KMS-11 (cell line): ENCODE measurements around the gene C1QL4.

Experiments used
- H2AFZ ChIP-seq: fragments of 200-600 bp; sonication (generic); 2 replicates; pipeline ENCODE4 v1.6.1; 2016; ENCODE audit warnings: antibody characterized with exemption, mixed run types, low read depth
- H3K27ac ChIP-seq: fragments of 200-600 bp; sonication (generic); 2 replicates; pipeline ENCODE4 v1.6.1; 2016; ENCODE audit warnings: mild to moderate bottlenecking, mixed run types
- H3K27me3 ChIP-seq: fragments of 200-600 bp; sonication (generic); 2 replicates; pipeline ENCODE4 v1.6.1; 2017; ENCODE audit warnings: mild to moderate bottlenecking, low read depth, mixed run types, moderate library complexity; ENCODE audit not compliant: insufficient read depth
- H3K36me3 ChIP-seq: fragments of 200-600 bp; sonication (generic); 2 replicates; pipeline ENCODE4 v1.6.1; 2017; ENCODE audit warnings: mild to moderate bottlenecking, mixed run types; ENCODE audit not compliant: insufficient read depth
- H3K4me1 ChIP-seq: fragments of 200-600 bp; sonication (generic); 2 replicates; pipeline ENCODE4 v1.6.1; 2016; ENCODE audit warnings: mild to moderate bottlenecking, low read depth, mixed run types; ENCODE audit not compliant: poor library complexity, severe bottlenecking
- H3K4me2 ChIP-seq: fragments of 200-600 bp; sonication (generic); 2 replicates; pipeline ENCODE4 v1.7.0; 2016; ENCODE audit warnings: mild to moderate bottlenecking, mixed run types
- H3K4me3 ChIP-seq: fragments of 200-600 bp; sonication (generic); IDR thresholded peaks from 2 replicates; pipeline ENCODE4 v1.6.1; 2017; ENCODE audit warnings: low read depth, low read length, mixed read lengths; ENCODE audit not compliant: insufficient read depth
- H3K79me2 ChIP-seq: fragments of 200-600 bp; sonication (generic); 2 replicates; pipeline ENCODE4 v1.6.1; 2016; ENCODE audit warnings: low read depth, mixed run types; ENCODE audit not compliant: insufficient read depth
- H3K9ac ChIP-seq: fragments of 200-600 bp; sonication (generic); 2 replicates; pipeline ENCODE4 v1.6.1; 2016; ENCODE audit warnings: mild to moderate bottlenecking, mixed run types
- H4K20me1 ChIP-seq: fragments of 200-600 bp; sonication (generic); 2 replicates; pipeline ENCODE4 v1.6.1; 2016; ENCODE audit warnings: mild to moderate bottlenecking, mixed run types; ENCODE audit not compliant: insufficient read depth
- TF ChIP-seq, protein P1 (sequence below): fragments of 200-600 bp; sonication (generic); conservative IDR thresholded peaks from 2 replicates; pipeline ENCODE4 v1.6.1; 2017; ENCODE audit warnings: low read depth, mild to moderate bottlenecking, antibody characterized with exemption, low read length, moderate library complexity, mixed read lengths

C1QL4 gene

DNA sequence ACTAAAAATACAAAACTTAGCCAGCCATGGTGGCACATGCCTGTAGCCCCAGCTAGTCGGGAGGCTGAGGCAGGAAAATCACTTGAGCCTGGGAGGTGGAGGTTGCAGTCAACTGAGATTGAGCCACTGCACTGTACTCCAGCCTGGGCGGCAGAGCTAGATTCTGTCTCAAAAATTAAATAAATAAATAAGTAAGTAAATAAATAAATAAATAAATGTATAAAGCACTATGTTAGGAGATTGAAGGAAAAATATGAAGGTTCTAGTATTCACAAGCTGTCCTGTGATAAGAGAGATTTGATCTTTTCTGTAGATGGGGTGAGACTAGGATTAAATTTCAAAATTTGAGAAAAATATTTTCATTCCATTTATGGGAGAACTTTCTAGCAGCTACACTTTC, 15.4 kb upstream of the C1QL4 start:
- no peak overlapping the region for H2AFZ ChIP-seq
- no peaks in the 10 kb centered on the region for H3K79me2 ChIP-seq
- no peaks in the 10 kb centered on the region for H3K36me3 ChIP-seq
- peaks cover 8% of the 10 kb centered on the region for H3K4me1 ChIP-seq
- no peak overlapping the region for H3K27ac ChIP-seq
- TF ChIP-seq, protein P1, sequence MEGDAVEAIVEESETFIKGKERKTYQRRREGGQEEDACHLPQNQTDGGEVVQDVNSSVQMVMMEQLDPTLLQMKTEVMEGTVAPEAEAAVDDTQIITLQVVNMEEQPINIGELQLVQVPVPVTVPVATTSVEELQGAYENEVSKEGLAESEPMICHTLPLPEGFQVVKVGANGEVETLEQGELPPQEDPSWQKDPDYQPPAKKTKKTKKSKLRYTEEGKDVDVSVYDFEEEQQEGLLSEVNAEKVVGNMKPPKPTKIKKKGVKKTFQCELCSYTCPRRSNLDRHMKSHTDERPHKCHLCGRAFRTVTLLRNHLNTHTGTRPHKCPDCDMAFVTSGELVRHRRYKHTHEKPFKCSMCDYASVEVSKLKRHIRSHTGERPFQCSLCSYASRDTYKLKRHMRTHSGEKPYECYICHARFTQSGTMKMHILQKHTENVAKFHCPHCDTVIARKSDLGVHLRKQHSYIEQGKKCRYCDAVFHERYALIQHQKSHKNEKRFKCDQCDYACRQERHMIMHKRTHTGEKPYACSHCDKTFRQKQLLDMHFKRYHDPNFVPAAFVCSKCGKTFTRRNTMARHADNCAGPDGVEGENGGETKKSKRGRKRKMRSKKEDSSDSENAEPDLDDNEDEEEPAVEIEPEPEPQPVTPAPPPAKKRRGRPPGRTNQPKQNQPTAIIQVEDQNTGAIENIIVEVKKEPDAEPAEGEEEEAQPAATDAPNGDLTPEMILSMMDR, result no peak
- H3K27me3 ChIP-seq, result peaks cover 4% of the 10 kb centered on the region; the same call in 1 of the 2 replicates
- no peak overlapping the region for H3K4me3 ChIP-seq
- no peaks in the 10 kb centered on the region for H4K20me1 ChIP-seq
- H3K4me2 ChIP-seq, result no peak overlapping the region
- no peak overlapping the region for H3K9ac ChIP-seq

DNA sequence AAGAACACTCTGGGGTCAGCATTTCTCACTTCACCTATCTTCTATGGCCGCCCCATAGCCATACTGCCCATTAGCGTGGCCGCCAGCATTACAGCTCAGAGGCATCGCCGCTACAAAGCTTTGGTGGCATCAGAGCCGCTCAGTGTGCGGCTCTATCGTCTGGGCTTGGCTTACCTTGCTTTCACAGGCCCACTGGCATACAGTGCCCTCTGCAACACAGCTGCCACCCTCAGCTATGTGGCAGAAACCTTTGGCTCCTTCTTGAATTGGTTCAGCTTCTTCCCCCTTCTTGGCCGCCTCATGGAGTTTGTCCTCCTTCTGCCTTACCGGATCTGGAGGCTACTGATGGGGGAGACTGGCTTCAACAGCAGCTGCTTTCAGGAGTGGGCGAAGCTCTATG, 12.3 kb upstream of the C1QL4 start:
- TF ChIP-seq, protein P1, result no peak
- Histone ChIP-seq H3K36me3 (no peaks in the 10 kb centered on the region), H3K79me2 (no peaks in the 10 kb centered on the region), H3K27ac (no peak overlapping the region), H3K4me2 (no peak overlapping the region), H2AFZ (no peak overlapping the region), H3K27me3 (peaks cover 33% of the 10 kb centered on the region), H3K4me3 (no peak overlapping the region), H3K4me1 (peaks cover 28% of the 10 kb centered on the region), H4K20me1 (no peaks in the 10 kb centered on the region), H3K9ac (no peak overlapping the region)

DNA sequence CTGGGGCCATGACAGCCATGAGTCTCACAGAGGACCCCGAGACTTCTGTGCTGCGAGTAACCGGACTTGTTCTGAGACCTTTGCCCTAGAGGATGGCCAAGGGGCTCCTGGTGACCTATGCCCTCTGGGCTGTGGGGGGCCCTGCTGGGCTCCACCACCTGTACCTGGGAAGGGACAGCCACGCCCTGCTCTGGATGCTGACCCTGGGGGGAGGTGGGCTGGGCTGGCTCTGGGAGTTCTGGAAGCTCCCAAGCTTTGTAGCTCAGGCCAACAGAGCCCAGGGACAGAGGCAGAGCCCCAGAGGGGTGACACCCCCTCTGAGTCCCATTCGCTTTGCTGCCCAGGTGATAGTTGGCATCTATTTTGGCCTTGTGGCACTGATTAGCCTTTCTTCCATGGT, 11.8 kb upstream of the C1QL4 start:
- no peak overlapping the region for H3K9ac ChIP-seq
- H3K4me2 ChIP-seq, result no peak overlapping the region
- no peaks in the 10 kb centered on the region for H3K79me2 ChIP-seq
- no peaks in the 10 kb centered on the region for H4K20me1 ChIP-seq
- no peak overlapping the region for H3K27ac ChIP-seq
- no peaks in the 10 kb centered on the region for H3K36me3 ChIP-seq
- H3K4me3 ChIP-seq, result no peak overlapping the region
- H3K4me1 ChIP-seq, result peaks cover 33% of the 10 kb centered on the region
- no peak overlapping the region for H2AFZ ChIP-seq
- peaks cover 38% of the 10 kb centered on the region for H3K27me3 ChIP-seq
- TF ChIP-seq, protein P1, result no peak

DNA sequence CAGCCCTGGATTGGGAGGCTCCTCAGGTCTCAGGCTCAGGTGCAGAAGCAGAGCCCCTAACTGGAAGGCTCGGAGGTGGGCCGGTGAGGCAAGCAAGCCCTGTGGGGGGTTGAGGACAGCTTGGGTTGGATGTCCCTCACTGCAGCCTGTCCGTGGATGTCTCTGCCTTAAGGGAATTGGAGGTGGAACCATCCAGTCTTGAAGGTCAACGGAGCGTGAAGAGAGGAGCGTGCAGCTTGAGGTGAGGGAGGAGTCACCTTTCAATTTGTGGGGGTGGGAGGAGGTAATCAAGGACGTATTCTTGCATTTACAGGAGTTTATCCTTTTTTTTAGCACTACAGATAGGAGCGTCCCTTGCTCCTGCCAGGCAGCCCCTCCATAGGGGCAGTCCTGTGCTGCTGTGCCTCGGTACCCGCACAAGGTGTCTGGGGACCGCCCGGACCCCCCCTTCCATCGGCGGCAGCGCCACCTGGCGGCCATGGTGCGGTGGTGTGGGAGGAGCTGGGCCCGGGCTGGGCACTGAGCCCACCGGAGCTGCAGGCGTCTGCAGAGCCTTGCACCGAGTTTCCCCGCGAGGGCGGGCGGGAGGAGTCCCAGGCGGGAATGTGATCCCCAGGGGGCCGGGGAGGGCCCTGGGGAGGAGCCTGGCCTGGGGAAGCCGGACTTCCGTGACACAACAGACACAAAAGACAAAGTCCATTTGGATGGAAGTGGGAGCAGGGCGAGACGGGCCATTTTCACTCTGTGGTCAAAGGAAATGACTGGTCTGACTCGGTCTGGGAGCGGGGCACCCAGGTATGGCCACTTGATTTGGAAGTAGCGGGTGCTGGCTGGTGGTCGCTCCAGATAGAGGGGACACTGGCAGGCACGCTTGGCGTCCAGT, 10.6 kb upstream of the C1QL4 start:
- no peak overlapping the region for H3K9ac ChIP-seq
- TF ChIP-seq, protein P1, result peak; percentile 93
- peaks cover 43% of the 10 kb centered on the region for H3K4me1 ChIP-seq
- no peaks in the 10 kb centered on the region for H3K79me2 ChIP-seq
- H3K27ac ChIP-seq, result no peak overlapping the region
- H3K36me3 ChIP-seq, result no peaks in the 10 kb centered on the region
- peak overlapping the region; percentile 79 for H3K4me2 ChIP-seq
- H3K27me3 ChIP-seq, result peaks cover 47% of the 10 kb centered on the region
- peak overlapping the region; percentile 58 for H2AFZ ChIP-seq
- H3K4me3 ChIP-seq, result no peak overlapping the region
- H4K20me1 ChIP-seq, result no peaks in the 10 kb centered on the region
